TTC549 (cell line): Measurements from ENCODE around the gene RNU1-2.
"Not testable (repeated sequence)": the region's sequence is repeated elsewhere in the genome, so short reads cannot be mapped to it uniquely, and the experiment has no call there.

ENCODE experiments used
- FAIRE-seq: peaks from 2 replicates; lab custom pipeline; 2012; peaks lifted over from hg19 to GRCh38; lab: Jason Lieb, UNC

Gene RNU1-2

DNA sequence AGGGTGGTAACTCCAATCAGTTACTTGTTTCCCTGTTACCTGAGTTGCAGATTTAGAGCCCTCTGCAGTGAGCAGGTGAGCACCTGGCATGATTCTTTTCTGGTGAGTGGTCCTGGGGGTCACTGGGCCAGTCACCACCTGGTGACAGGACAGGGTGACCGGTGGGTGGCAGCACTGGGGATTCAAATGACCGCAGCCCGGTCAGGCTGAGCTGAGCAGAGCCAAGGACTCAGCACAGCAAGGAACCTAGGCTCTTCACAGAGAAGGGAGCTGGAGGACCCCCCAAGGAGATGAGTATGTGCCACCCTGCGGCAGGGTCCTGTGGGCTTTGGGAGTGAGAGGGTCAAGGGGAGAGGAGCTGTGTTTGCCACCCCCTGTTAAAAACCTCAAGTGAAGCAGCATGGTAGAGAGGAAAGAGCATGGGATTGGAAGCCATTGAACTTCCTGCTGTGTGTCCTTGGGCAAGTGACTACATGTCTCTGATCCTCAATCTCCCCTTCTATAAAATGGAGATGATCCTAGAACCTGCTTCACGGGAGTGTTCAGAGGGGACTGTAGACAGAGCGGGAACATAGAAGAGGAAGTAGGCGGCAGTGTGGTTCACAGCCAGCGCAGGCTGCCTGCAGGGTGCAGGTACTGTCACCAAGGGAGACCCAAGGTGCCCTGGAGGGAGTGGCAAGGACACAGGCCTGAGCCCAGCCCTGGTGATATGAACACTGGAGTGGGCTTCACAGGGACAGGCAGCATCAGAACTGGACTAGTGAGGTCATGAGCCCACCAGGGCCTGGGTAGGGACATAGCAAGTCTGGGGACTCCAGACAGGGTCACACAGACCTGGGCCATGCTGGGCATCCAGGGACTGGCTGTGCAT is 16.3 kb downstream of the RNU1-2 start:
- FAIRE-seq, result not testable (repeated sequence)

GRCh38 chr1:16912742-16913141 is 17.0 kb downstream of the RNU1-2 start:
- not testable (repeated sequence) for FAIRE-seq

- no peak for FAIRE-seq
Measured at GRCh38 chr1:16913181-16913832, 17.5 kb downstream of the RNU1-2 start.

DNA sequence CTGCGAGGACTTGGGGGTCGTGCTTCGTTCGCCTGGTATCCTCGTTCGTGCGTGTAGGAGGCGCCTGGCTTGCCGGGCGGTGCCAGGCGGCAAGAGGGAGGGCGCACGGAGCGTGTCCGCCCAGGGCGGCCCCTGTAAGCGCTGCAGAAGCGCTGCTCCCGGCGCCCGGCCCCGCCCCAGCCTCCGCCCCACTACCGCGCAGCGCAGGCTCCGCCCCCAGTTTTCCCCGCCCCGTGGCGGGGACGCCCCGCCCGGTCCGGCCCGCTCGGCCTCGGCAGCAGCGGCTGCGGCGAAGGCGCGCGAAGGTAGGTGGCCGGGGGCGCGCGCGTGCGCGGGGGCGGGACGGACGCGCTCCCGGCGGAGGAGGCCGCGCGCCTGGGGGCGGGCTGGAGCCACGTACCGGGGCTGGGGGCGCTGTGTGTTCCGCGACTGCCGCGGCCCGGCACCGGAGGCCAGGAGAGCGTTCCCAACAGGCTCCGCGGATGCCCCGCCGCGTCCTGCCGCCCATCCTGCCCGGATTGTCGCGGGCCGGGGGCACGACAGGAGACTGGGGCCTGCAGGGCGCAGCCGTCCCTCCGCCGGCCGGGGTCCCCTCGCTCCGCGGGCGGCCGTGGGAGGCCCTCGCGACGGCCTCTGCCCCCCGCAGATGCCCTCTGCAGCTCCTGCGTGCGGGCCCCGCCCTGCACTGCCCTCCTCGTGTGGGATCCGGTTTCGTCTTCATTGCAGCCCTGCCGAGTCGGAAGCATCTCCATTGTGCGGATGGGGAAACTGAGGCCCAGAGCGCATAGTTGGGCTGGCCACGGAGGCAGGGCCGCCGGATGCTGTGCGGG is 18.3 kb downstream of the RNU1-2 start:
- FAIRE-seq, result no peak

DNA sequence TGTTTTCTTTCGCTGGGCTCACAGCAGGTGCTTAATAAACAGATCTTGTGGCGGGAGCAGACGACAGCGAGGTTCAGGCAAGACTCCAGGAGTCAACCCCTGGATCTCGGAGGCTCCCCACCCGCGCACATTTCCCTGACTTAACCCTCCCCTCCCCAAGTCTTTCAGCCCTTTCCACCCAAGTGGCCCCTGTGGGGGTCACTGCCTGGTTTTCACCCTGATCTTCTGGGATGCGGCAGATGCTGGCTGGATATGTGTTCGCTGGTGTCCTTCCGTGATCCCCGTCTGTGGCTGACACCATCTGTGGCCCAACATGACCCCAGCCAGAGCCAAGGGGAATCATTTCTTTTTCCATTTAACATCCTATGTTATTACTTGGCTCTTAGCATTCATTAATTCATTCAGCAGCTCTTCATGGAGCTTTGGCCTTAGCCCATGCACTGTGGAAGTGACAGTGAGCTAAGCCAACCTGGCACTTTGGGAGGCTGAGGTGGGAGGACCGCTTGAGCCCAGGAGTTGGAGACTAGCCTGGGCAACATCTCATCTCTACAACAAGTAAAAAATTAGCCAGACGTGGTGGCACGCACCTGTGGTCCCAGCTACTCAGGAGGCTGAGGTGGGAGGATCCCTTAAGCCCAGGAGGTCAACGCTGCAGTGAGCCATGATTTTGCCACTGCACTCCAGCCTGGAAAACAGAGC is 19.3 kb downstream of the RNU1-2 start:
- FAIRE-seq, result not testable (repeated sequence)

DNA sequence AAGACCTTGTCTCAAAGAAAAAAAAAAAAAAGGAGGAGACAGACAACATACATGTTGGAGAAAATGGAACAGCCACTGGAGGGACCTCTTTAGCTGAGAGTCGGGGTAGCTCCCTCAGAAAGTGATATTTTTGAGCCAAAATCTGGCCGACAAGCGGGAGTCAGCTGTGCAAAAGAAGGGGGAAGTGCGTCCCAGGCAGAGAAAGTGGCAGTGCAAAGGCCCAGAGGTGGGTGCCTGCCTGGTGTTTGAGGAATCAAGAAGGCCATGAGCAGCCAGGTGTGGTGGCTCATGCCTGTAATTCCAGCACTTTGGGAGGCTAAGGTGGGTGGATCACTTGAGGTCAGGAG is 19.8 kb downstream of the RNU1-2 start:
- FAIRE-seq, result no peak

- not testable (repeated sequence) for FAIRE-seq
Measured at GRCh38 chr1:16916036-16916880, 20.5 kb downstream of the RNU1-2 start.

DNA sequence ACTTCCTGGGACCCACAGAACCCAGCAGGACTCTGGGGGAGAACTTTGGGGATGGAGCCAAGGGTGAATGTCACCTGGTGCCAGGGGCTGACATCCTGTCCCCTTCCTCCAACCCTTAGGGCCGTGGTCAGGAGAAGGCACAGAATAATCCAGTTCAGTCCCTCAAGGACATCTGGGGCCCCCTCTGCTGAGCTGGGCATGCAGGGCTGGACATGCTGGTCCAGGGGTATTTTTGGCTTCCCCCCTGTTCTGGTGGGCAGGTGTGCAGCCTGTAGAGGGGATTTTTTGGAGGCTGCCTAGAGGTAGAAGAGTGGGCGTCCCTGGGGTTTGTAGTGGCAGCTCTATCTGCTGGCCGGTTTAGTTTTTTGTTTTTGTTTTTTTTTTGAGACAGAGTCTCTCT is 22.6 kb downstream of the RNU1-2 start:
- no peak for FAIRE-seq

DNA sequence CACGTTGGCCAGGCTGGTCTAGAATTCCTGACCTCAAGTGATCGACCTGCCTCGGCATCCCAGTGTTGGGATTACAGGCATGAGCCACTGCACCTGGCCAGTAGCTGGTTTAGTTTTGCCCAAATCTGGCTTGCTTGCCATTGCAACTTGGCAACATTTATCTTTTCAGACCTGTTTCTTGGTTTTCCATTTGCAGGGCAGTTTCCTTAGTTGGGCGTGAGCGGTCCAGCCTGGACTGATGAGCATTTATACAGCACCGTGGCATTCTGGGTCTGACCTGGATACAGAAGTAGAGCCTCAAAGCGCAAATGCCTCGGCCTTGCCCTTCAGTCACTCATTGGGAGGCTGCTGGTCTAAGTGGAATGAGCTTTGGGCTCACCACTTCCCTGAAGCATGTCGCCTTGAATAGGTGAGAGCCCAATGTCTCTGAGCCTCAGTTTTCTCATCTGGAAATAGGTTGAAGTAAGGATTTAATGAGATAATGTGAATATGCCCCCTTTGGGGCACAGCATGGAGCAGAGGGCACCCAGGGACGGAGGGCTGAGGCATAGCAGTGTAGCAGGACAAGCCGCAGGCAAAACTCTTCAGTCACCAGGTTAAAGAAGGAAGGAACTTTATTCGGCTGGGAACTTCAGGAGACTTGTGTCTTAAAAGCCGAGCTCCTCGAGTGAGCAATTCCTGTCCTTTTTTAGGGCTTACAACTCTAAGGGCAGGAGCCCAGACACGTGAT is 23.3 kb downstream of the RNU1-2 start:
- not testable (repeated sequence) for FAIRE-seq

DNA sequence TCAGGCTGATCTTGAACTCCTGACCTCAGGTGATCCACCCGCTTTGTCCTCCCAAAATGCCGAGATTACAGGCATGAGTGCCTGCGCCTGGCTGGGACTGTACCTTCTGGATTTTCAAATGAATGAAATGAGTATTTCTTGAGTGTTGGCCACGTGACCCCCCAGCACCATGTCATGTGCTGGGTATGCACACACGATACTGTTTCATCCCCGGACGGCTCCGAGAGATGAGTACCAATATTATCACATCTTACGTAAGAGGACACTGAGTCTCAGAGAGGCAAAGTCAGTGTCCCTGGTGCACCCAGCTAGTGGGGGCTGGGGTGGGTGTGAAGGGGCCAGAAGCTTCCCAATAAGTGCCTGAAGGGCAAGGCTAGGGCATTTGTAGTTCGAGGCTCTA is 25.2 kb downstream of the RNU1-2 start:
- FAIRE-seq, result no peak

DNA sequence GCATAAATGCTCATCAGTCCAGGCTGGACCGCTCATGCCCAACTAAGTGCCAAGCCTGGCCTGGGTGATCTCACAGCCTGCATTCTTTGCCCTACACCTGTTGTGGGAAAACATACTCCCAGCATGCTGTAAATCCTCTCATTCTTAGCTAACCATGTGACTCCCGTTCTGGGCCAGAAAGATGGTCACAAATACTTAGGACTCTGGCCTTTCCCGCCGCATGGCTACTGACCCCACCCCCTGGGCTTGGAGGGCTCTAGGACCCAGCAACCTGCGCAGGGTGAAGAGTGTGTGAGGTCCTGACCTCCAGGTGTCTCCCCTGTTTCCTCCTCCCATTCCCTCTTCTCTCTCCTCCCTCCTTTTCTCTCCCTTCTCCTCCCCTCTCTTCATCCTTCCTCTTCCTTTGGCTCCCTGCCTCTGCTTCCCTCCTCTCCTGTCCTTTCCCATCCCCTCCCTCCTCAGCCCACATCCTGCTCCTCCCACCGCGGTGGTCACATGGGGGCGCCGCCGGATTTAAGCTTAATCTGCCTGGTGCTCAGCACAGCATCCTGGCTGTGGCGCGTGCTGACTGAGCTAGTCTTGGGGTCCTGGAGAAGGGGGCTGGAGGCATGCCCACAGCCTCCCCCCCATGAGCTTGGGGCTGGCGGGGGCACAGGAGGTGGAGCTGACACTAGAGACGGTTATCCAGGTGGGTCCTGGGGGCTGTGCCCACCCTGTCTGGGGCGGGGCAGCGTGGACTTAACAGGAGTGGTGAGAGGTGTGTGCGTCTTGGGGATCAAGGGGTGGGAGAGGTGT is 25.8 kb downstream of the RNU1-2 start, which contains the start of gene CROCC:
Gene CROCC (plus strand): TSS at position 541 of the 795 bp plus-strand sequence. CDS start 88 bp downstream, at position 629.
- FAIRE-seq, result no peak

DNA sequence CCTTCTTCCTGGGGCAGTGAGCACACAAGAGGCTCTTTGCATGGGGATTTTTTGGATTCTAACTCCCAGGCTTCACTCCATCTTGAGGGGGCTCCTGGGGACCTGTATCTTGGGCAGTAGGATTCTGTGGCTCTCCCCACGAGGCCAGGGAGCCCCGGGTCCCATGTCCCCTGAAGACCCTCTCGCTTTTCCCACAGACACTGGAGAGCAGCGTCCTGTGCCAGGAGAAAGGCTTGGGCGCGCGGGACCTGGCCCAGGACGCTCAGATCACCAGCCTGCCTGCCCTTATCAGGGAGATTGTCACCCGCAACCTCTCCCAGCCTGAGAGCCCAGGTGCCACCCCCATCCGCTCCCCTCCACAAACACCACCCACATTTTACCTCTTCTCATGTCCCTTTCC is 26.7 kb downstream of the RNU1-2 start:
- FAIRE-seq, result no peak

DNA sequence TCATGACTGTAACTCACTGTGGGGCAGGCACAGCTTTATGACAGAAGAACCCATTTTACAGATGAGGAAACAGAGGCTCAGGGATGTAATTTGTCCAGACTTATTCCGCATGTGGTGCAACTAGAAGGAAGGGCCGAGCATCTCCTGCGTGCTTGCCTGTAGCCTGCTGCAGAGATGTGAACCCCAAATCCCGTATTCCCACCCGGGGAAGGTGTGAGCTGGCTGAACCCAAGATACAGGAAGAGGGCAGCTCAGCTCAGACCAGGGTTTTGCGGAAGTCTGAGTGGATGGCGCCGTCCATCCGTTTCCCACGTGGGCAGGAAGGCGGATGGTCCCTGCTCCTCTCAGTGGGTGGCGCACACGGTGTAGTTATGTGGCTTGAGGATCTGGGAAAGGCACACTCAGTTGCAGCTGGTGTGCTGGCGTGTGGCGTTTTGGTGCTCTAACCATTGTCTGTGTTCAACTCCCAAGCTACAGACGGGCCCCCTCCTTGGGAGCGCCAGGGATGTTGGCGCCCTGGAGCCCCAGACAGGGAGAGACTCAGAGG is 27.2 kb downstream of the RNU1-2 start:
- no peak for FAIRE-seq

GRCh38 chr1:16924216-16924918 is 28.6 kb downstream of the RNU1-2 start:
- no peak for FAIRE-seq

DNA sequence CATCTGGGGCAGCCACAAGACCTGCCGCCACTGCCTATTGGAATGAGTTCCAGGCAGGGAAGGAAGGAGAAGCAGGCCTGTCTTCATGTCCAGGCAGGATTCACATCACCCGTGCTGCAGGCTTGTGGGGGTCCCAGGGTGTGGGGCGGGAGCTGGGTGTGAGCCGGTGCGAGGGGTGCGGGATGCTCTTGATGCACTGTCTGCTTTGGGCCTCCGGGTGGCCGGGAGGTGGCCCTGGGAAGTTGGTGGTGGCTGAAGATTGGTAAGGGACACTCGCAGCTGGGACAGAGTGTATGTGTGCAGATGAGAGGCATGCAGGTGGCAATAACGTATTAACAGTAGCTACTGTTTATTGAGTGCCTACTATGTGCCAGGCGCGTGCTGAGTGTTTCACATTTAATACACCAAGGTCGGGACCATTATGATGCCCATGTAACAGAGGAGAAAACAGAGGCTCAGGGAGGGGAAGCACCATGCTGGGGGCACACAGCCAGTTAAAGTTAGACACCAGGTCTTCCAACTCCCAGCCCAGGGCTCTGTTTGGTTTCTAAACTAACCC is 29.2 kb downstream of the RNU1-2 start:
- FAIRE-seq, result no peak

- no peak for FAIRE-seq
Measured at GRCh38 chr1:16925635-16926490, 30.1 kb downstream of the RNU1-2 start.

- no peak for FAIRE-seq
Measured at GRCh38 chr1:16926491-16927073, 30.8 kb downstream of the RNU1-2 start.
